Retinal pigment epithelial cell (primary cell): ENCODE measurements around the gene DNAH11.

ENCODE experiments used
- DNase-seq: peaks from one replicate; pipeline ENCODE4 v3.0.0-alpha.2; 2010; ENCODE audit warnings: low read depth
- H3K4me3 ChIP-seq: 2 replicates; pipeline ENCODE4 v1.5.1; 2011; ENCODE audit warnings: mild to moderate bottlenecking, low read length, control low read depth, moderate library complexity
- CTCF ChIP-seq: conservative IDR thresholded peaks from 2 replicates; pipeline ENCODE4 v1.5.1; 2011; ENCODE audit warnings: low read depth, low read length, control low read depth, inconsistent platforms

The DNAH11 gene

DNA sequence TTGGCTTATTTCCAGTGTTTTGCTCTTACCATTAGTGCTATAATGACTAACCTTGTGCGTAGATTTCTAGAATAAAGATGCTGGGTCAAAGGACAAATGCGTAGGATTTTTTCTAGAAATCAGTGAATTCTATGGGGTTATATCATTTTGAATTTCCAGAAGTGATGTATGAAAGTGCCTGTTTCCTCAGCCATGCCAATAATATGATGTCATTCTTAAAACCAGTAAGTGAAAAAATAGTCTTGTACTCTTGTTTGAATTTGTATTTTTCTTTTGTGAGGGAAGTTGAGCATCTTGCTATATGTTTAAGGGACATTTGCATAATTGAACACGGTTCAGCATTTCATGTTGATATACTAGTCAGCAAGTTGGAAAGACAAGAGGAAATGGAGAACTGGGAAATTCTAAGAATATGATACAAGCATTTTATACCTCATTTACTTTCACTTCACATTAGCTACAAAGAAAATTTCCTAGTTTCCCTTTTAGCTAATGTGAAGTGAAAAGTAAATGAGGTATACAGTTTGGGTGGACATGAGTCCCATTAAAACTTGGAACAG, 3.8 kb upstream of the DNAH11 start:
- TF ChIP-seq CTCF: no peak
- no peak overlapping the region for H3K4me3 ChIP-seq
- no peak for DNase-seq

- no peak for TF ChIP-seq CTCF
- H3K4me3 ChIP-seq: peak overlapping the region; percentile 56
- DNase-seq: no peak
These were observed 876 bp downstream of the DNAH11 start for GRCh38 chr7:21543528-21544302.

- H3K4me3 ChIP-seq: peak overlapping the region; percentile 56
- no peak for DNase-seq
- no peak for TF ChIP-seq CTCF
These were observed 1.4 kb downstream of the DNAH11 start for GRCh38 chr7:21544303-21544656.

- no peak for DNase-seq
- TF ChIP-seq CTCF: no peak
- H3K4me3 ChIP-seq: no peak overlapping the region
These were observed 1.9 kb downstream of the DNAH11 start for GRCh38 chr7:21544715-21545114.

GRCh38 chr7:21547501-21547900, 4.7 kb downstream of the DNAH11 start:
- H3K4me3 ChIP-seq: no peak overlapping the region
- TF ChIP-seq CTCF: no peak
- DNase-seq: no peak

DNA sequence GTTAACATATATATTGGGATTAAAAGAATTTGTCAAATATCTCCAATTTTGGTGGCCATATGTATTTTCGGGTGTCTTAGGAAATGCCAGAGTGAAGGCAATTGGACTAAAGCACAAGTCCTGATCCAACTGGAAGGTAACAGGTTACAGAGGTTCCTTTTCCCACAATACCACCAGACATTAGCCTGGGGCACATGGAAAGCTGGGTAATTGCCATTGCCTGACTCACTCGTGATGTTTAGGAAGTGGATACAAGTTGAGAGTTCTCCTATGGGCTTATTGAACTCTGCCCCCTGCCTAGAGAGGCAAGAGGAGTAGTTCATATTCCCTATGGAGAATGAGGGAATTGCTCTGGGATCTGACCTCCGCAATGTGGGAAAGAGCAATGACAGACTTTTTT, 5.7 kb downstream of the DNAH11 start:
- no peak for DNase-seq
- TF ChIP-seq CTCF: no peak
- no peak overlapping the region for H3K4me3 ChIP-seq

DNA sequence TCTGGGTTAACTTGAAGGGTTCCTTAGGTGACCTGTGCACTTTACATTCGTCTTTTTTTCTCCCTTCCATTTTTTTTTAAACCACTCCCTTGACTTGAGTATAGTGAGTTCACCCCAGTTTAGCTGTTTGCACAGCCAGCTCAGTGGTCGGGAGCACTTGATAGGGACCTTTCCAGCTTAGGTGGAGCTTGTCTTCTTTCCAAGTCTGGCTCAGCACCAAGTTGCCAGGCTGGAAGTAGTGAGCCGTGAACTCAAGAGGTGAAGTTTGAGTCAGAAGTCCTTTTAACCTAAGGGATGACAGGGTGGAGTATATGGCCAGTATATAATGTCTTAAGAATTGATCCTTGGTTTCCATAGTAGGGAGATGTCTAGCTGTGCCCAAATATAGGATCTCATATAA, 7.2 kb downstream of the DNAH11 start:
- no peak for DNase-seq
- H3K4me3 ChIP-seq: no peak overlapping the region
- TF ChIP-seq CTCF: no peak
